ENCODE results near the gene PACRG.
"Not testable (repeated sequence)": the region's sequence is repeated elsewhere in the genome, so short reads cannot be mapped to it uniquely, and the experiment has no call there.

Gene PACRG

GRCh38 chr6:163308629-163309440 is 581.1 kb downstream of the PACRG start:
- Mint-ChIP-seq H3K27me3 (peaks cover 9 to 25% of the 10 kb centered on the region in 2 donors), H3K27ac (no peak overlapping the region), H3K4me1 (no peaks in the 10 kb centered on the region), H3K9me3 (no peaks in the 10 kb centered on the region), H3K4me3 (no peak overlapping the region), H3K36me3 (no peaks in the 10 kb centered on the region)
- DNase-seq, result no peak
- ATAC-seq (replicated peaks), result no peak

GRCh38 chr6:163309491-163310026 is 581.8 kb downstream of the PACRG start:
- ATAC-seq (replicated peaks), result no peak

GRCh38 chr6:163310096-163310972 is 582.6 kb downstream of the PACRG start:
- Mint-ChIP-seq H3K9me3 (no peaks in the 10 kb centered on the region), H3K27me3 (peaks cover 9 to 30% of the 10 kb centered on the region in 2 donors), H3K4me3 (no peak overlapping the region), H3K36me3 (no peaks in the 10 kb centered on the region), H3K4me1 (no peaks in the 10 kb centered on the region), H3K27ac (no peak overlapping the region)
- ATAC-seq (replicated peaks) (no peak), DNase-seq (no peak)

More at GRCh38 chr6:163309491-163310026, 581.8 kb downstream of the PACRG start:
- Mint-ChIP-seq H3K4me3 (no peak overlapping the region), H3K36me3 (no peaks in the 10 kb centered on the region), H3K9me3 (no peaks in the 10 kb centered on the region), H3K27me3 (peaks cover 9 to 30% of the 10 kb centered on the region in 2 donors), H3K4me1 (no peaks in the 10 kb centered on the region), H3K27ac (no peak overlapping the region)
- no peak for DNase-seq

- H3K9me3 Mint-ChIP-seq, result no peaks in the 10 kb centered on the region
- H3K36me3 Mint-ChIP-seq, result no peaks in the 10 kb centered on the region
- ATAC-seq (replicated peaks) (no peak), DNase-seq (no peak)
- H3K4me3 Mint-ChIP-seq, result no peak overlapping the region
- H3K27ac Mint-ChIP-seq, result no peak overlapping the region
- peaks cover 9 to 30% of the 10 kb centered on the region in 2 donors for H3K27me3 Mint-ChIP-seq
- H3K4me1 Mint-ChIP-seq, result no peaks in the 10 kb centered on the region
These were observed 583.2 kb downstream of the PACRG start for GRCh38 chr6:163310973-163311383.

- no peaks in the 10 kb centered on the region for H3K36me3 Mint-ChIP-seq
- no peaks in the 10 kb centered on the region for H3K9me3 Mint-ChIP-seq
- no peaks in the 10 kb centered on the region for H3K4me1 Mint-ChIP-seq
- H3K27me3 Mint-ChIP-seq, result peaks cover 9 to 30% of the 10 kb centered on the region in 2 donors
- no peak overlapping the region for H3K27ac Mint-ChIP-seq
- ATAC-seq (replicated peaks), result no peak
- H3K4me3 Mint-ChIP-seq, result no peak overlapping the region
- no peak for DNase-seq
These were observed 584.1 kb downstream of the PACRG start for GRCh38 chr6:163311830-163312229.

GRCh38 chr6:163313566-163313965 is 585.8 kb downstream of the PACRG start:
- ATAC-seq (replicated peaks), result no peak
- Mint-ChIP-seq H3K36me3 (no peaks in the 10 kb centered on the region), H3K4me1 (no peaks in the 10 kb centered on the region), H3K27me3 (peaks cover 9 to 30% of the 10 kb centered on the region in 2 donors), H3K4me3 (no peak overlapping the region), H3K9me3 (no peaks in the 10 kb centered on the region), H3K27ac (no peak overlapping the region)
- DNase-seq, result no peak

- Mint-ChIP-seq H3K9me3 (no peaks in the 10 kb centered on the region), H3K27ac (no peak overlapping the region), H3K4me1 (no peaks in the 10 kb centered on the region), H3K36me3 (no peaks in the 10 kb centered on the region), H3K27me3 (peaks cover 9 to 34% of the 10 kb centered on the region in 2 donors), H3K4me3 (no peak overlapping the region)
- no peak for ATAC-seq (replicated peaks)
- DNase-seq, result no peak
These were observed 586.2 kb downstream of the PACRG start for GRCh38 chr6:163313981-163314380.

GRCh38 chr6:163314791-163315470 is 587.2 kb downstream of the PACRG start:
- H3K4me1 Mint-ChIP-seq, result peaks cover 0 to under 1% of the 10 kb centered on the region in 2 donors
- H3K27ac Mint-ChIP-seq, result no peak overlapping the region
- ATAC-seq (replicated peaks), result no peak
- no peak overlapping the region for H3K4me3 Mint-ChIP-seq
- no peaks in the 10 kb centered on the region for H3K36me3 Mint-ChIP-seq
- no peak for DNase-seq
- H3K27me3 Mint-ChIP-seq, result peaks cover 9 to 36% of the 10 kb centered on the region in 2 donors
- no peaks in the 10 kb centered on the region for H3K9me3 Mint-ChIP-seq

- H3K9me3 Mint-ChIP-seq; H3K27ac Mint-ChIP-seq; H3K36me3 Mint-ChIP-seq; DNase-seq; H3K4me1 Mint-ChIP-seq; H3K4me3 Mint-ChIP-seq; ATAC-seq (replicated peaks): not testable (repeated sequence)
- H3K27me3 Mint-ChIP-seq, result peaks cover 16 to 31% of the 10 kb centered on the region in 2 donors
These were observed 589.2 kb downstream of the PACRG start for GRCh38 chr6:163316866-163317495.

- Mint-ChIP-seq H3K4me3 (no peak overlapping the region), H3K27me3 (peaks cover 16 to 30% of the 10 kb centered on the region in 2 donors), H3K4me1 (peaks cover 0 to 2% of the 10 kb centered on the region in 2 donors), H3K9me3 (no peaks in the 10 kb centered on the region), H3K27ac (no peak overlapping the region), H3K36me3 (no peaks in the 10 kb centered on the region)
- ATAC-seq (replicated peaks) (no peak), DNase-seq (no peak)
These were observed 590.5 kb downstream of the PACRG start for GRCh38 chr6:163318071-163318786.

- Mint-ChIP-seq H3K36me3 (no peaks in the 10 kb centered on the region), H3K4me1 (peaks cover 0 to 2% of the 10 kb centered on the region in 2 donors), H3K27me3 (peaks cover 18 to 20% of the 10 kb centered on the region in 2 donors), H3K9me3 (no peaks in the 10 kb centered on the region), H3K4me3 (no peak overlapping the region), H3K27ac (no peak overlapping the region)
- ATAC-seq (replicated peaks) (no peak), DNase-seq (no peak)
These were observed 592.0 kb downstream of the PACRG start for GRCh38 chr6:163319609-163320366.

- Mint-ChIP-seq H3K9me3 (no peaks in the 10 kb centered on the region), H3K4me3 (no peak overlapping the region), H3K36me3 (no peaks in the 10 kb centered on the region), H3K27ac (no peak overlapping the region), H3K27me3 (peaks cover 20 to 24% of the 10 kb centered on the region in 2 donors), H3K4me1 (peaks cover 0 to 2% of the 10 kb centered on the region in 2 donors)
- DNase-seq (no peak), ATAC-seq (replicated peaks) (no peak)
These were observed 592.6 kb downstream of the PACRG start for GRCh38 chr6:163320402-163320801.
